B cell (primary cell): Measurements from ENCODE around the gene HTR7. TPM values are rescaled to one million over a fixed set of nuclear protein-coding genes. Genes with fewer than 3 reads are reported as not detected.

Experiments used
- ATAC-seq: fragments of 200-7000 bp; cut with Tn5 transposase; one replicate; pipeline ENCODE4 v1.10.0; 2021; ENCODE audit warnings: low read depth, mild to moderate bottlenecking, moderate number of reproducible peaks, moderate library complexity
- CTCF ChIA-PET: fragments of 350-600 bp; sonication (Branson Sonifier 250); formaldehyde crosslinking; loops from one replicate; lab custom pipeline; 2021; ENCODE audit warnings: antibody characterized with exemption, inconsistent platforms; lab: Charles Lee
- POLR2A ChIA-PET: fragments of 350-600 bp; sonication (Branson Sonifier 250); formaldehyde crosslinking; loops from one replicate; lab custom pipeline; 2021; ENCODE audit warnings: antibody characterized with exemption; lab: Charles Lee
- DNase-seq: peaks from one replicate; pipeline ENCODE4 v3.0.0; 2013
- H2AFZ ChIP-seq: 2 replicates; pipeline ENCODE4 v1.6.1; 2012; ENCODE audit warnings: mild to moderate bottlenecking, low read depth, low read length; ENCODE audit not compliant: insufficient read depth, poor library complexity, severe bottlenecking
- H3K27ac ChIP-seq, 2 donors: 1 replicate in 1 of 2; 2 replicates in 1 of 2; pipeline ENCODE4 v1.5.1; 2012 to 2013; ENCODE audit warnings: low read length in 2 of 2, mild to moderate bottlenecking in 2 of 2, moderate library complexity in 1 of 2
- H3K27me3 ChIP-seq, 4 experiments: fragments of 200-600 bp in 1 of 4; sonication (generic) in 1 of 4; replicated peaks in 1 of 4; 1 replicate in 2 of 4; 2 replicates in 2 of 4; pipeline versions ENCODE4 v1.6.1 to v1.7.0; 2013 to 2016; ENCODE audit warnings: low read length in 3 of 4, mild to moderate bottlenecking in 2 of 4, mixed read lengths in 1 of 4, moderate library complexity in 1 of 4; ENCODE audit not compliant: insufficient read depth in 4 of 4, control insufficient read depth in 3 of 4; ENCODE audit errors: control extremely low read depth in 1 of 4
- H3K36me3 ChIP-seq, 2 experiments: replicated peaks in 1 of 2; 1 replicate in 1 of 2; 2 replicates in 1 of 2; pipeline versions ENCODE4 v1.6.1 to v1.7.1; 2013; ENCODE audit warnings: low read length in 1 of 2; ENCODE audit not compliant: insufficient read depth in 2 of 2, control insufficient read depth in 1 of 2; ENCODE audit errors: control extremely low read depth in 1 of 2, extremely low read depth in 1 of 2
- H3K4me1 ChIP-seq, 2 donors: fragments of 200-600 bp in 1 of 2; sonication (generic) in 1 of 2; 1 replicate in 1 of 2; 2 replicates in 1 of 2; pipeline versions ENCODE4 v1.5.1 to v1.6.1; 2013 to 2017; ENCODE audit warnings: low read length in 2 of 2; ENCODE audit not compliant: control insufficient read depth in 2 of 2, insufficient read depth in 2 of 2
- H3K4me2 ChIP-seq: replicated peaks from 2 replicates; pipeline ENCODE3; 2012; ENCODE audit warnings: mild to moderate bottlenecking, low read depth, low read length; ENCODE audit not compliant: poor library complexity, severe bottlenecking
- H3K4me3 ChIP-seq, 5 experiments: fragments of 200-600 bp in 1 of 5; sonication (generic) in 1 of 5; 1 replicate in 3 of 5; 2 replicates in 2 of 5; pipeline versions ENCODE4 v1.5.1 to v1.7.0; 2011 to 2016; ENCODE audit warnings: low read length in 4 of 5, mild to moderate bottlenecking in 4 of 5, low read depth in 2 of 5, control low read depth in 1 of 5, moderate library complexity in 1 of 5; ENCODE audit not compliant: insufficient read depth in 1 of 5; ENCODE audit errors: control extremely low read depth in 1 of 5, extremely low read depth in 1 of 5
- H3K79me2 ChIP-seq: fragments of 200-600 bp; sonication (generic); one replicate; pipeline ENCODE4 v1.6.0; 2016; ENCODE audit warnings: low read length; ENCODE audit not compliant: control insufficient read depth, insufficient read depth
- H3K9ac ChIP-seq: fragments of 200-600 bp; sonication (generic); 2 replicates; pipeline ENCODE4 v1.6.1; 2017; ENCODE audit warnings: mild to moderate bottlenecking, low read length, moderate library complexity
- H3K9me3 ChIP-seq, 3 donors: one replicate each; pipeline versions ENCODE4 v1.6.1 to v1.7.1; 2013; ENCODE audit warnings: low read length in 2 of 3; ENCODE audit not compliant: control insufficient read depth in 2 of 3, insufficient read depth in 1 of 3; ENCODE audit errors: control extremely low read depth in 1 of 3
- H4K20me1 ChIP-seq: 2 replicates; pipeline ENCODE4 v1.6.0; 2012; ENCODE audit warnings: mild to moderate bottlenecking, low read length; ENCODE audit not compliant: insufficient read depth, control insufficient read depth, poor library complexity, severe bottlenecking
- H3K27ac Mint-ChIP-seq: one replicate; pipeline ENCODE4 v1.8.0; 2021; ENCODE audit warnings: mixed read lengths
- H3K27me3 Mint-ChIP-seq: one replicate; pipeline ENCODE4 v1.8.0; 2021; ENCODE audit warnings: mixed read lengths
- H3K4me1 Mint-ChIP-seq: one replicate; pipeline ENCODE4 v1.8.0; 2021; ENCODE audit warnings: mixed read lengths
- H3K4me3 Mint-ChIP-seq: one replicate; pipeline ENCODE4 v1.8.0; 2021; ENCODE audit warnings: mixed read lengths
- H3K9me3 Mint-ChIP-seq: one replicate; pipeline ENCODE4 v1.8.0; 2022; ENCODE audit warnings: mixed read lengths; ENCODE audit not compliant: insufficient read depth
- EZH2 ChIP-seq: IDR thresholded peaks from 2 replicates; pipeline ENCODE4 v1.6.1; 2012; ENCODE audit warnings: borderline replicate concordance, low read depth, mild to moderate bottlenecking, moderate library complexity, low read length; ENCODE audit not compliant: insufficient read depth, poor library complexity, severe bottlenecking
- WGBS: methylation state at CpG from one replicate; pipeline ENCODE4 v1.1.5; 2013; ENCODE audit warnings: missing lambda C conversion rate; ENCODE audit not compliant: insufficient coverage; 5-methylcytosine and 5-hydroxymethylcytosine counted together
- intact Hi-C: fragments of 100-400 bp; cut with micrococcal nuclease; formaldehyde crosslinking; loops from one replicate; pipeline ENCODE4 v1.10.0; 2022
- polyA plus RNA-seq: library from polyadenylated mRNA; depleted of rRNA; stranded (reverse); fragments of >200 nt; gene quantifications from 2 replicates; pipeline ENCODE4 v1.2.3, GENCODE V29; 2012
- total RNA-seq, 2 donors: library from RNA; stranded (reverse); fragments of 120-200 nt in 1 of 2; gene quantifications; 1 replicate in 1 of 2; 2 replicates in 1 of 2; pipeline versions ENCODE4 v1.2.3 to v1.2.4, GENCODE V29; 2013 to 2022
- TF ChIP-seq, protein P1 (sequence below): fragments of 200-600 bp; IDR thresholded peaks from one replicate; pipeline ENCODE4 v1.8.0; 2022; ENCODE audit warnings: antibody characterized with exemption, mild to moderate bottlenecking

HTR7 gene
- total and polyA plus RNA-seq, 2 donors (not counting 1 experiment from before 2014, with no cell fraction given), result 0.03 TPM; not detected in 1

DNA sequence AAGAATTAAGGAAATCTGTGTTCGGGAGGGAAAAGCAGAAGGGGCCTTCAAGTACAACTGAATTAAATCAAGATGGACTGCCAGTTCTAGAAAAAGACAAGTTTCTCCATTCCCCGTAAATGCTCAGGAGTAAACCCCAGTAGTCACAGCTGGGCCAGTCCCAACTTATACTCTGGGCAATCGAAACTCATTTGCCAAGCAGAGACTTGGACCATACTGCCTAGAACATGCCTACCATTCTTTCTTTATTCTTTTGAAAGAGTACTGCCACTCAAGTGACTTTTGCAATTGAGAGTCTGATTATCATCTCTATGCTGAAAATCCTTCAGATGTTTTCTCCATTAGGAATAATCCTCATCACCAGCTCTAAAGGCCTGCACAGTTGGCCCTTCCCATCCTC is 35.4 kb upstream of the HTR7 start:
- Histone ChIP-seq H3K27me3 (no peaks in the 10 kb centered on the region), H3K9ac (no peak overlapping the region), H3K36me3 (peaks cover 2 to 57% of the 10 kb centered on the region in 2 experiments), H3K27ac (no peak overlapping the region), H2AFZ (no peak overlapping the region), H3K4me1 (no peaks in the 10 kb centered on the region), H3K79me2 (no peaks in the 10 kb centered on the region), H3K9me3 (no peaks in the 10 kb centered on the region), H3K4me2 (no peak overlapping the region), H4K20me1 (no peaks in the 10 kb centered on the region), H3K4me3 (no peak overlapping the region)
- Mint-ChIP-seq H3K4me1 (peaks cover 3% of the 10 kb centered on the region), H3K9me3 (no peaks in the 10 kb centered on the region), H3K27ac (no peak overlapping the region), H3K4me3 (no peak overlapping the region), H3K27me3 (no peaks in the 10 kb centered on the region)
- TF ChIP-seq, protein P1, sequence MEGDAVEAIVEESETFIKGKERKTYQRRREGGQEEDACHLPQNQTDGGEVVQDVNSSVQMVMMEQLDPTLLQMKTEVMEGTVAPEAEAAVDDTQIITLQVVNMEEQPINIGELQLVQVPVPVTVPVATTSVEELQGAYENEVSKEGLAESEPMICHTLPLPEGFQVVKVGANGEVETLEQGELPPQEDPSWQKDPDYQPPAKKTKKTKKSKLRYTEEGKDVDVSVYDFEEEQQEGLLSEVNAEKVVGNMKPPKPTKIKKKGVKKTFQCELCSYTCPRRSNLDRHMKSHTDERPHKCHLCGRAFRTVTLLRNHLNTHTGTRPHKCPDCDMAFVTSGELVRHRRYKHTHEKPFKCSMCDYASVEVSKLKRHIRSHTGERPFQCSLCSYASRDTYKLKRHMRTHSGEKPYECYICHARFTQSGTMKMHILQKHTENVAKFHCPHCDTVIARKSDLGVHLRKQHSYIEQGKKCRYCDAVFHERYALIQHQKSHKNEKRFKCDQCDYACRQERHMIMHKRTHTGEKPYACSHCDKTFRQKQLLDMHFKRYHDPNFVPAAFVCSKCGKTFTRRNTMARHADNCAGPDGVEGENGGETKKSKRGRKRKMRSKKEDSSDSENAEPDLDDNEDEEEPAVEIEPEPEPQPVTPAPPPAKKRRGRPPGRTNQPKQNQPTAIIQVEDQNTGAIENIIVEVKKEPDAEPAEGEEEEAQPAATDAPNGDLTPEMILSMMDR, result no peak
- no peak for TF ChIP-seq EZH2
- ChIA-PET POLR2A (no interaction called here), CTCF (interaction anchor here (1.2 kb wide), 1 partner anchor 19 kb away, joined by 4 read pairs; no protein-coding TSS in a partner anchor)
- DNase-seq (no peak), ATAC-seq (no peak)
- intact Hi-C loops, result no loop called here
- WGBS, result 97% methylated on average over 3 of the region's 3 CpGs

DNA sequence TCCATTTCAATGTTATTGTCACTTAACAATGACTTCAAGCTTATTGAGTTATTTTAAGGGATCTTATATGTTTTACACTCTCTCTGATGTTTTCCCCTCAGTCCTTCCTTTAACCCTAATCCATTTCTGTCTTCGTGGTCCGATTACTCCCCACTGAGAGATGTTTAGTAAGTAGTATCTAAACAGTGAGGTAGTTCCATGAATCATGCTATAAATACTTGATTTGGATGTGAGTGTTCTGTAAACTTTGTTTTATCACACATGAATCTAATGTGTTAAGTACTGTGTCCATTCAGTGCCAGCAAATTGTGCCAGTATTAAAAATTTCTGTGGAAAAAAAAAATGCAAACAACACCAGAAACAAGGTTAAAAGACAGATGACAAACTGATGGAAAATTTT is 32.5 kb upstream of the HTR7 start:
- Mint-ChIP-seq H3K27me3 (no peaks in the 10 kb centered on the region), H3K27ac (no peak overlapping the region), H3K4me1 (no peaks in the 10 kb centered on the region), H3K9me3 (no peaks in the 10 kb centered on the region), H3K4me3 (no peak overlapping the region)
- CTCF ChIA-PET, result interaction anchor here (1.0 to 3.5 kb wide), 2 partner anchors 11 to 20 kb away, joined by 3 to 18 read pairs; no protein-coding TSS in a partner anchor
- no peak overlapping the region for H3K9ac ChIP-seq
- no CpG with 5 or more reads among the region's 2 CpGs for WGBS
- no peaks in the 10 kb centered on the region for H3K27me3 ChIP-seq
- H3K4me1 ChIP-seq, result no peaks in the 10 kb centered on the region
- POLR2A ChIA-PET, result no interaction called here
- peaks cover 0 to 77% of the 10 kb centered on the region in 2 experiments for H3K36me3 ChIP-seq
- no peak overlapping the region for H3K4me3 ChIP-seq
- intact Hi-C loops, result no loop called here
- no peak overlapping the region for H3K27ac ChIP-seq
- no peaks in the 10 kb centered on the region for H4K20me1 ChIP-seq
- H3K9me3 ChIP-seq, result no peaks in the 10 kb centered on the region
- no peaks in the 10 kb centered on the region for H3K79me2 ChIP-seq
- H2AFZ ChIP-seq, result no peak overlapping the region
- H3K4me2 ChIP-seq, result no peak overlapping the region
- no peak for ATAC-seq
- TF ChIP-seq, protein P1, result no peak
- TF ChIP-seq EZH2, result no peak
- DNase-seq, result no peak
